Neural cell (in vitro differentiated cells): ENCODE measurements around the gene TSNAX.

Experiments
- EP300 ChIP-seq: fragments of 450-650 bp; conservative IDR thresholded peaks from 2 replicates; pipeline ENCODE4 v1.6.1; 2014; ENCODE audit warnings: antibody characterized with exemption, mild to moderate bottlenecking, moderate library complexity; ENCODE audit not compliant: poor library complexity, severe bottlenecking
- EZH2 ChIP-seq: fragments of 200-600, 300-800 bp; shearing (Covaris generic), sonication (generic); IDR thresholded peaks from 2 replicates; pipeline ENCODE4 v1.6.1; 2014; ENCODE audit warnings: antibody characterized with exemption, low read length, borderline replicate concordance, mild to moderate bottlenecking; ENCODE audit not compliant: insufficient read depth, poor library complexity, severe bottlenecking
- MXI1 ChIP-seq: fragments of 450-650 bp; conservative IDR thresholded peaks from 2 replicates; pipeline ENCODE4 v1.6.1; 2014; ENCODE audit warnings: antibody characterized with exemption, mild to moderate bottlenecking; ENCODE audit not compliant: poor library complexity, severe bottlenecking
- POLR2AphosphoS5 ChIP-seq: IDR thresholded peaks from 2 replicates; pipeline ENCODE4 v1.6.1; 2012
- REST ChIP-seq: IDR thresholded peaks from 2 replicates; pipeline ENCODE4 v1.6.1; 2012; ENCODE audit warnings: borderline replicate concordance
- TAF1 ChIP-seq: IDR thresholded peaks from 2 replicates; pipeline ENCODE4 v1.6.1; 2012; ENCODE audit warnings: low read depth
- TF ChIP-seq, protein P1 (sequence below): fragments of 450-650 bp; IDR thresholded peaks from 2 replicates; pipeline ENCODE4 v1.5.1; 2014; ENCODE audit warnings: antibody characterized with exemption, mild to moderate bottlenecking, moderate library complexity; ENCODE audit not compliant: poor library complexity, severe bottlenecking

DNA sequence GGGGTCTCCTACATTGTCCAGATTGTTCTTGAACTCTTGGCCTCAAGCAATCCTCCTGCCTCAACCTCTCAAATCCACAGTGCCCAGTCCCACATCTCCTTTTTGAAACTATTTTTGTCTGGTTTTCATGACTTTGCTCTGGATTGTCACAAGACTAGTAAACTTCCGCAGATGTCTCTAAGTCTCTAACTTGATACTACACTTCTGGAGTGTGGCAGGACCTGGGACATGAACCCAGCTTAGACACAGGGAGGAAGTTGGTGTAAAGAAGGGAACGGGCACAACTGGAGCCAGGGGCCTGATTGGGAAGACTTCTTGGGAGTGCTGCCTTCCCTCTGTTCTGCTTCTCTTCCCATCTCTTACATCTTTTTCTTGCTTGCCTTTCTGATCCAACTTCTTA is 81.9 kb downstream of the TSNAX start:
- TF ChIP-seq, protein P1, sequence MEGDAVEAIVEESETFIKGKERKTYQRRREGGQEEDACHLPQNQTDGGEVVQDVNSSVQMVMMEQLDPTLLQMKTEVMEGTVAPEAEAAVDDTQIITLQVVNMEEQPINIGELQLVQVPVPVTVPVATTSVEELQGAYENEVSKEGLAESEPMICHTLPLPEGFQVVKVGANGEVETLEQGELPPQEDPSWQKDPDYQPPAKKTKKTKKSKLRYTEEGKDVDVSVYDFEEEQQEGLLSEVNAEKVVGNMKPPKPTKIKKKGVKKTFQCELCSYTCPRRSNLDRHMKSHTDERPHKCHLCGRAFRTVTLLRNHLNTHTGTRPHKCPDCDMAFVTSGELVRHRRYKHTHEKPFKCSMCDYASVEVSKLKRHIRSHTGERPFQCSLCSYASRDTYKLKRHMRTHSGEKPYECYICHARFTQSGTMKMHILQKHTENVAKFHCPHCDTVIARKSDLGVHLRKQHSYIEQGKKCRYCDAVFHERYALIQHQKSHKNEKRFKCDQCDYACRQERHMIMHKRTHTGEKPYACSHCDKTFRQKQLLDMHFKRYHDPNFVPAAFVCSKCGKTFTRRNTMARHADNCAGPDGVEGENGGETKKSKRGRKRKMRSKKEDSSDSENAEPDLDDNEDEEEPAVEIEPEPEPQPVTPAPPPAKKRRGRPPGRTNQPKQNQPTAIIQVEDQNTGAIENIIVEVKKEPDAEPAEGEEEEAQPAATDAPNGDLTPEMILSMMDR, result no peak
- TF ChIP-seq POLR2AphosphoS5 (no peak), EZH2 (no peak), MXI1 (no peak), REST (no peak), EP300 (no peak), TAF1 (no peak)
